GM19395 (cell line): ENCODE data around the gene TNNI3K.

Source experiments
- ATAC-seq: cut with Tn5 transposase; IDR thresholded peaks from one replicate; pipeline ENCODE4 v1.9.1; 2021; ENCODE audit warnings: mild to moderate bottlenecking, moderate library complexity; ENCODE audit not compliant: unreplicated experiment

The TNNI3K gene

DNA sequence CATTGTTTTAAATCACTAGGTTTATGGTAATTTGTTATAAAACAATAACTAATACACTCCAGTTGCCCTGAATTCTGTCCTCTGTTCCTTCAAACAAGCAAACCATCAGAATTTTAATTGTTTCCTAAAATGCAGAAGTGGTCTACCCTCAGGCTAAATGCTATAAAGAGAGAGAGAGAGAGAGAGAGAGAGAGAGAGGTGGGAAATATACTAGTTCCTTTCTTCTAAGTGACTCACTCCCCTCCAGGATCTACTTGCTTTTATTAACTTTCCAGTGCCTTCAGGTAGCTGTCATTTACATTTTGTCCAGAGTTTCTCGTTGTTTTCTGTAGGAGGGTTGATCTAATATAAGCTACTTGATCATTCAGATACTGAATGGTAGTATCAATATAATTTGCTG lies 250.8 kb downstream of the TNNI3K start:
- no peak for ATAC-seq

- ATAC-seq, result no peak
These were observed 261.5 kb downstream of the TNNI3K start for GRCh38 chr1:74496669-74497068.

- ATAC-seq, result no peak
These were observed 263.7 kb downstream of the TNNI3K start for GRCh38 chr1:74498901-74499300.

DNA sequence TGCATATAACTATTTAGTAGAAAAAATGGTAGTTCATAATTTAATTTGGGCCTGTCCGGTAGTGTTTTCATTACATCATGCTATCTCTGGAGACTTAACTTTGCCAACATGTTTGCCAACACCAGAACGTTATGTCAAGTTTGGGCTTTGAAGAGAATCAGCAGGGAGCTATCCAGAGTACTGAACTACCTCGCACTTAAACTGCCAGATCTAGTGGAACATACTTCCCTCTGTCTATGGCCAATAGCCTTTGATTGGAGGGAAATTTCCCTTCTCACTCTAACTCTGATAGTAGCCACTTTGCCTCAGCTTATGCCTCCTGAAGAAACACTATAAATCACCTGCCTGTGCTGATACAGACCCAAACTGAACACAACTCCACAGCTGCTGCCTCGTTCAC lies 267.2 kb downstream of the TNNI3K start:
- ATAC-seq, result peak; percentile 39

DNA sequence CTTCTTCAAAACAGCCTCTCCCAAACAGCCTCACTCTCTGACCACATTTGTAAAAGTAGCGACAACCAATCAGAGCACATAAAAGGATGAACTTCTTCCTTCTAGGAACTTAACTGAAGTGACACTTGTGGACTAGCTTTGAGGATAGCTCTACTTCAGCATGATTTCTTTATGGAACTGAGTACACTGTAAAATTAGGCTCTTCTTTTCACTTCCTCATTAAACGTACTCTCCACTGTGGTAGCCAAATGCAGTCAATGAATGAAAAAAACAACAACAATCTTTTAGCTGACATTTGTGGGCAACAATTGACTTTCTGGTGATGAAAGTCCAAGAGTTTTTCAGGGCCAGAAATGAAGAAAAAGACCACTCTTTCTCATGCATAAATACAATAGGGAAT lies 267.7 kb downstream of the TNNI3K start:
- ATAC-seq, result peak; percentile 44

GRCh38 chr1:74504125-74504932 lies 269.1 kb downstream of the TNNI3K start:
- ATAC-seq, result peak; percentile 93

GRCh38 chr1:74504933-74505512 lies 269.8 kb downstream of the TNNI3K start:
- ATAC-seq, result no peak

GRCh38 chr1:74505928-74506710 lies 270.9 kb downstream of the TNNI3K start:
- ATAC-seq, result no peak

- ATAC-seq, result no peak
These were observed 273.3 kb downstream of the TNNI3K start for GRCh38 chr1:74508449-74508848.

- no peak for ATAC-seq
These were observed 277.2 kb downstream of the TNNI3K start, which contains the start of gene LRRC53 for GRCh38 chr1:74512170-74512915. TSS of gene LRRC53 (minus strand) at chr1:74512611. CDS start at chr1:74483349, 29,262 bp downstream.

DNA sequence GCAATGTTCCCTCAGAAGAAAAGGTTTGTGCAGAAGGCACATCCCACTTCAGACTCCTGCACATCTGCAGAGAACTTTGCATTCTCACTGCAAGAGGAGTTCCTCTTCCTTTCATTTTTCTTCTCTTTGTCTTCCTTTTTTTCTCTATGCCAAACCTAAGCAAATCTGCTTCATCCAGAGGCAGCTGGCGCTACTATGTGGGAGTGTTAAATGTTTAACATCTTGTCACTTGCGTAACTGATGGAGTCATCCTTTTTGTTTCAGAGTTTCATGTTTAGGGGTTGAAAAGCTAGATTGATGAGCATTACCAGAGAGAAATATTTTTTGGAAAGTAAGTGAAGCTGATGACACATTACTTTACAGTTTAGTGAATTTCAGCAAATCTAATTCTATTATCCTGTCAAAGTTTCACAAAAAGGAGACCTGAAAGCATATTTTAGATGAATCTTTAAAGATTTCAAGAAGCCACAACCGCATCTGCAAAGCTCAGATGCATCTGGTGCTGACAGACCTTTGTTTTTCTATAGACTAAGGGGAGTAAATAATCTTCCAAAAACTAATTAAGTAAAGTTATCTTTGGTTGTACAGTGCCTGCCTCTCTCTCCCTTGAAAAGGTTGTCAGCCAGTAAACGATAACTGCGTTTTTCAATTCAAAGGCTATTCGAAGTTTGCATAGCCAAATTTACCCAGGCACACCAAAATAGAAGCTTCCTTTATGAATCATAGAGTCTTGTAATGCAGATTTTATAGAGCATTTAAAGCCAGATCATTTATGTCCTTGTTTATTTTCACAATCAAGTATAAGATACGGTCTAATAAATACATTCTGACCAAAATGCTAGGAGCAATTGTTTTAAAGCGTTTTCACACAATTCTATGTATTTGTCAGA lies 278.5 kb downstream of the TNNI3K start:
- ATAC-seq, result no peak

GRCh38 chr1:74517599-74518051 lies 282.4 kb downstream of the TNNI3K start:
- peak; percentile 95 for ATAC-seq

DNA sequence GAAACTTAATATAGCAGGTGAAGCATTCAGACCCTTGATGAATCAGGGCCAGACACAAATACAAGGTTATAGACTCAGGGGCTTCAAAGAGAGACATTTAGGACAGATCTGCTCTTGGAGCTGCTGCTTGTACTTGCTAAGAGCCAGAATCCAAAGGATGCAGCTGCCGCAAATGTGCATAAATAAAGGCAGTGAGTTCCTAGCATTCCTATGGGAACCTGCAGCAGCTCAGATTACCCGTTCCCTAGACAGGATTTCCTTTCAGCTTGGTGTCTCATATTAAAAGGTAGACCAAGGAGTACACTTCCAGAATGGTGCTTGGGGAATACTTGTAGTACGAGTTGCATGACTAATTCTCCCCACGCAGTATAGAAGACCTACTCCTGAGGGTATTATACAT lies 287.0 kb downstream of the TNNI3K start:
- no peak for ATAC-seq

DNA sequence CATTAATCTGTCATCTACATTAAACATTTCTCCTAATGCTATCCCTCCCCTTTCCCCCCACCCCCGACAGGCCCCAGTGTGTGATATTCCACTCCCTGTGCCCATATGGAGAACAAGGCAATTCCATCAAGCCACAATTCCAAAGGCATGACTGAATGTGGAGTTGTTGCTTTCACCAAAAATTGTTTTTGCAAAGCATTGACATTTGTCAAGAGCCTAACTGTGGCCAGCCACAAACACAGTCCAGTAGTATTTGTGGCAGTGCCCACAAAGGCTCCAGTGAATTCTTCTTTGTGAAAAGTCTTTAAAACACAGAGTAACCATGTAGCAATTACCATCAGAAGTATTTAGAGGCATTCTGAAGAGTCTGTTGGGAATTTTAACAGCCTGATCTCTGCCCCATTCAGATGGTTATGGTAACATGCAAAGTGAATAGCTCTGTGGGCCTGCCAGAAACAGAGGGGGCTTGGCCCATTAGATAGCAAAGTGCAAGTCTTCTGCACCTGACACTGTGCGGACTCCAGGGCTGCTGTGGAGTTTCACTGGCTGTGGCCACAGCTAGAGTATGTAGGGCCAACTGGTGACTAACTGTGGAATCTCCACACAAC lies 288.8 kb downstream of the TNNI3K start:
- no peak for ATAC-seq

DNA sequence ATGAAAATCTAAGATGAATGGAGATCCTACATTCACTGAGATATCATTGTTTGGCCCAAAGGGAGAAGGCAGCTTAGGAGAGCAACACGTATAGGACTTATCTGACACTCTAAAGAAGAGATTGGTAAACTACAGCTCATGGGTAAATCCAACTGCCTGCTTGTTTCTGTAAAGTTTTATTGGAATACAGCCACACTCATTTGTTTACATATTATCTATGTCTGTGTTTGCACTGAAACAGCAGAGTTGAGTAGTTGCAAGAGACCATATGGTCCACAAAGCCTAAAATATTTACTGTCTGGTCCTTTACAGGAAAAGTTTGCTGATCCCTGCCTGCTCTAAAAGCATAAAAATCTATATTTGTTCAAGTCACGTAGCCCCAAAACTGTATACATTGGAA lies 291.5 kb downstream of the TNNI3K start:
- ATAC-seq, result no peak

GRCh38 chr1:74528123-74528522 lies 292.9 kb downstream of the TNNI3K start:
- no peak for ATAC-seq

GRCh38 chr1:74530892-74531291 lies 295.7 kb downstream of the TNNI3K start:
- no peak for ATAC-seq

DNA sequence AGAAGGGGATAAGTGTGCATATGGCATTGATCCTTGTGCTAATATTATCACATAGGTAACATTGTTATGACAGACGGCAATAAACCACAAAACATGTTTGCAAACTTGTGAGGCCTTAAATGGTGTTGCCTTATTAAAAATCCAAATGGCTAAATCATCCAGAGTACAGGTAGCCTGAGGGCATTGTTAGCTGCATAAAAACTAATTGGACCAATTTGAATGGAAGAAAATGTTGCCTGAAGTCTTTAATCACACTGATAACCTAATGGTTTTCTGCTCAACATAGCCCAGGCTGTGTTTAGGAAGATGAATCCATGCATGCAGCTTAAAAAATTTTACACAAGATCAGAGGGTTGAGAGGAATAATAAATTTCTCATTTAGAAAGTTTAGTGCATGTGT lies 296.6 kb downstream of the TNNI3K start:
- no peak for ATAC-seq

DNA sequence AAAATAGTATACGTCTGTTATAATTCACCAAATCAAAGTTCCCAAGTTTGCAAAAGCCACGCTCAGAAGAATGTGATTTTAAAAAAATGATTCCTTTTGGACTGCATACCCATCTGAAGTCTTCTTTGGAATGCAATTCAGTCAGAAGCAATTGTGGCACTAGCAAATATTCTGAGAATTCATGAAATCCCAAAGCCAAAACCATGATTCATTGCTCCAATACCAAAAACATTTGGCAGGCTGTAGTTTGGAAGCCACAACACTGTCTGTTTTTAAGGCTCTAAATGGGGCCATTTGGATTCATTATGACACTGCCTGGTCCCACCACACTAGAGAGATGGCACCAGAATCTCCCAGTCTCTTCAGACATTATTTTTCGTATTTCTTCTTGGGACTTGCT lies 299.1 kb downstream of the TNNI3K start:
- no peak for ATAC-seq

DNA sequence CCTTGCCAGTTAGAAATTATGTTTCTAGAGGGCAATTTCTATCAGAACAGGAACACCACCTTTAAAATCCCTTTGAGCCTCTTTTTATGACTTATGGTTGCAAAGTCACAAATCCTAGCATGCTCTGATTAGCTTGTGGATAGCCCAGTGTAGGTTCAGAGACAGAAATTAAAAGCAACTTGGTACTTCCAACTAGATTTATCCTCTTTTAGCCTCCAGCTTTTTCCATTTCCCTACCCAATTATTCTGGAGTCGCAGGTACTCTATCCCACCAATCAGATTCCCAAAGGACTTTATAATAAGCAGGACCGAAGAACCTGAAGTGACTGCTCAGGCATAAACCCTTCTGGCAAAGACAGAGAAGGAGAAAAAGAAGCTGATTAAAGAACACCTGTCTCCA lies 310.6 kb downstream of the TNNI3K start:
- no peak for ATAC-seq
